AG09319 (cell line): Measurements from ENCODE around the gene SSUH2.

Experiments
- DNase-seq: peaks from one replicate; pipeline ENCODE4 v3.0.0-alpha.2; 2010; ENCODE audit warnings: low read depth; ENCODE audit errors: extremely low read depth
- TF ChIP-seq, protein P1 (sequence below): IDR thresholded peaks from 2 replicates; pipeline ENCODE4 v1.5.1; 2011; ENCODE audit warnings: low read depth, mild to moderate bottlenecking, inconsistent platforms, low read length, moderate library complexity

Gene SSUH2

DNA sequence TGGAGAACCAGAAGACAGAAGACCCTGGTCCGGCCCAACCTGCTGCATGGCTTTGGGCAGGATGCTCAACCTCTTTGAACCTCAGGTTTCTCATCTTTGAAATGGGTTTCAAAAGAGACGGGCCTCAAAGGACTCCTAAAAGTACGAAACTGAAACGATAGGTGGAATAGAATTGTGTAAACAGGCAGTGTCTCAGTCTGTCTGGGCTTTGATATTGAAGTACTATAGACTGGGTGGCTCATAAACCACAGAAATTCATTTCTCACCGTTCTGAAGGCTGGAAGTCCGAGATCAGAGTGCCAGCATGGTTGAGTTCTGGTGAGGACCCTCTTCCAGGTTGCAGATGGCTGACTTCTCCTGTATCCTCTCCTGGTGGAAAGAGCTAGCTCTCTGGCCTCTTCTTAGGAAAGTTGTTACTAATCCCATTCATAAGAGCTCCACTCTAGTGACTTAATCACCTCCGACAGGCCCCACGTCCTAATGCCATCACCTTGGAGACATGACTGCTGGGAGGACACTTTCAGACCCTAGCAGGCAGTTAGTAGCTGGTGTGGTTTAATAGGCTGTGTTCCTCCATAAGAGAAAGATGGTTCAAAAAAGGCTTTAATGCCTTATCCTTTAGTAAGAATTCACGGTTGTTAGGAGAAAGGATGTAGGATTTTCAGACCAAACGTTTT is 35.7 kb downstream of the SSUH2 start:
- DNase-seq = no peak
- TF ChIP-seq, protein P1, sequence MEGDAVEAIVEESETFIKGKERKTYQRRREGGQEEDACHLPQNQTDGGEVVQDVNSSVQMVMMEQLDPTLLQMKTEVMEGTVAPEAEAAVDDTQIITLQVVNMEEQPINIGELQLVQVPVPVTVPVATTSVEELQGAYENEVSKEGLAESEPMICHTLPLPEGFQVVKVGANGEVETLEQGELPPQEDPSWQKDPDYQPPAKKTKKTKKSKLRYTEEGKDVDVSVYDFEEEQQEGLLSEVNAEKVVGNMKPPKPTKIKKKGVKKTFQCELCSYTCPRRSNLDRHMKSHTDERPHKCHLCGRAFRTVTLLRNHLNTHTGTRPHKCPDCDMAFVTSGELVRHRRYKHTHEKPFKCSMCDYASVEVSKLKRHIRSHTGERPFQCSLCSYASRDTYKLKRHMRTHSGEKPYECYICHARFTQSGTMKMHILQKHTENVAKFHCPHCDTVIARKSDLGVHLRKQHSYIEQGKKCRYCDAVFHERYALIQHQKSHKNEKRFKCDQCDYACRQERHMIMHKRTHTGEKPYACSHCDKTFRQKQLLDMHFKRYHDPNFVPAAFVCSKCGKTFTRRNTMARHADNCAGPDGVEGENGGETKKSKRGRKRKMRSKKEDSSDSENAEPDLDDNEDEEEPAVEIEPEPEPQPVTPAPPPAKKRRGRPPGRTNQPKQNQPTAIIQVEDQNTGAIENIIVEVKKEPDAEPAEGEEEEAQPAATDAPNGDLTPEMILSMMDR = no peak

DNA sequence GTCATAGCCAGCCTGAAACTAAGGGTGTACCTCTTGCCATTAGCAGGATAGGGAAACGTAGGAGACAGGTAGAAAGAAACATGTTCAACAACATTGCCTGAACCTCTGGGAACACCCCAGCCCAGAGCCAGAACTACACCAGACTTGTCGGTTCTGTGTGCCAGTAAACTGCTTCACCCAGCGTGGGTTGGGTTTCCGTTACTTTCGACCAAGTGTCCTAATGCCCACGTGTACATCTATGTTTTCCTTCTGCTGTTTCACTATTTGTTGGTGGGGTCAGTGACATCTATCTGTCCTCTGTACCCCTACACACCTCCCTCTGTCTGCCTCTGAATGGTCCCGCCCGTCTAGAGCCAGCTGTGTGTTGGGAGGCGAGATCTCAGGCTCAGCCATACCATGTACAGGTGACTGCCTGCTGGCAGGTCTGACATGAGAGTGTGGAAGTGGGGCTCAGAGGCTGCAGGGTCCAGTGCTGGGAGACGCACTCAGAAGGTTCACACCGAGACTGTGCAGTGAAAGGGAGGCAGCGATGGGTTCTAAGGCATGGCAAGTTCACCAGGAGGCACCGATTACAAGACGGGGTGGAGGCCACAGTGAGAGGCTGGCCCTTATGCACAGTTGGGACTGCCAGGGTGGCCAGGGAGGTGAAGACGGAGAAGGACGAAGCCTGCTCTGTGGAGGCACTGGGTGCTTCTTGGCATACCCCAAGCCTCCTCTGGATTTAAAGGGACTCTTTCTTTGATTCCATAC is 36.4 kb downstream of the SSUH2 start:
- TF ChIP-seq, protein P1 = no peak

DNA sequence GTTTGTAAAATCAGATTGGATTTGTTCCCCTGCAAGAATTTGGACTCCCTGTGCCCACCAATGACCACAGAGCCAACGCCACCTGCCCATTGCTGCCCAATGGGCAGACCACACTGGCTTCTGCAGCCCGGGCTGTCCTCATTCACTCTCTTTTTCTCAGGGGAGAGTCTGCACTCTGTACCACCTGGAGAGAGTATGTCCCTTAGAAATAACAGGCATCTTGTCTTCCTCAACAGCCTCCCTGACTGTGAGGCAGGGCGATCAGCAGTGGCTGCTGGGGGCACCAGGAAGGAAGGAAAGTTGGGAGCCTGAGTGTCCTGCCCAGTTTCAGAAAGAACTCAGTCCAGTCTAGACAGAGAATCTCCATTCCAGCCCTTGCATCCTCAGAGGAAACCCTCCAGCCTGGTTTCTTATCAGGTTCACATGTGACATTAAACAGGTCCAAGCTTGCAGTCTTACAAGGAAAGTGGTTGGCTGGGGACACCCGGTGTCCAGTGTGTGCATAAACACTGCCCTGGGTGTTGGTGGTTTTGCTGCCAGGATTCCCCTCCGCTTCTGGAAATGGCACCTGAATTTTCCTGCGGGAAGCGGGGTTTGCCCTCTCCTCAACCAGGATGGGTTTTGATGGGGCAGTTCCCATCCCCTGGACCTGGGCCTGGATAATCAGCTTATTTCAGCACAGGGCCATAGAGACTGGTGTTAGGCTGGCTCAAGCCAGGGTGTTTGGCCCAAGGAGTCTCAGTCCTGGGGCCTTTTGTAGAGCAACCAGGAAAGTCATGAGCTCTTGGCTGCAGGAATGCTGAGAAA is 37.2 kb downstream of the SSUH2 start:
- DNase-seq = peak; percentile 57
- TF ChIP-seq, protein P1 = peak; percentile 80

More for the DNA sequence above, 36.4 kb downstream of the SSUH2 start:
- no peak for DNase-seq

DNA sequence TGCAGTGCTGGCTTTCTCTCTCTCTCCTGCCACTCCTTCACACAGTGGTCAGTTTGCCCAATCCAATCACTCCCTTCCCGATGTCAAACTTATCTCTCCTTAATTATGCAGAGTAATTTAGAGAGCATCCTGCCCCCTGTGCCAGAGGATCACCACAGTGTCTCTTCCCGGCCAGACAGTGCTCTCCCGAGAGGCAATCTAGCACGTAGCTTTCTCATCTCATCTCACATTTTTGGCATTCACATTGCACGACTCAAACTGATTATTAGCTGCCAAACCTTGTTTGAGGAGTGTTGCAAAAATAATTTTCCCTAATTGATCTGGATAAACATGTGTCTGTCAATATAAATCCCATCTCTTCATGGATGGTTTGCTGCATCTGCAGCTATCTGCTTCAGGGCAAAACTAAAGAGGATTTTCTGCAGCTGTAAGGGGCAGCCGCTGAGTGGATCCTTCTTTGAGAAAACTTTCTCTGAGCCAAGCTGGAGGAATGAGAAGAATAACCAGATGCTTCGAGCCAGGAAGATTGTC is 37.8 kb downstream of the SSUH2 start:
- DNase-seq = no peak
- TF ChIP-seq, protein P1 = no peak

DNA sequence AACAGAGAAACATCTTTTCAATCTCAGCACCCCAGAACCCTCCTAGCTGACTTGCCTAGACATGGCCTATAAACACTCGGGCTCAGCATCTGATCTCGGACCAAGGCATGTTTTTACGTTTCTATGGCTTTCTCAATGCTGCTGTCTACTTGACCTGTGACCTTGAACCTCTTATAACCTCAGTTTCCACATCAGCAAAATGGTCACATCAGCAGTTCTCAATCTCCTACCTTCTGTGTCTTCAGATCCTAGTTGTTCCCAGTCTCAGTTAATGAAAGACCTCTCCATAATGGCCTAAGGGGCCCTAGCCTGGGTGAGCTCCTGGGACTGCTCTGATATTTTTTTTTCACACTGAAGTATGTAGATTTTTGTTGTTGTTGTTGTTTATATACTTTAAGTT is 39.6 kb downstream of the SSUH2 start:
- no peak for DNase-seq
- TF ChIP-seq, protein P1 = no peak

DNA sequence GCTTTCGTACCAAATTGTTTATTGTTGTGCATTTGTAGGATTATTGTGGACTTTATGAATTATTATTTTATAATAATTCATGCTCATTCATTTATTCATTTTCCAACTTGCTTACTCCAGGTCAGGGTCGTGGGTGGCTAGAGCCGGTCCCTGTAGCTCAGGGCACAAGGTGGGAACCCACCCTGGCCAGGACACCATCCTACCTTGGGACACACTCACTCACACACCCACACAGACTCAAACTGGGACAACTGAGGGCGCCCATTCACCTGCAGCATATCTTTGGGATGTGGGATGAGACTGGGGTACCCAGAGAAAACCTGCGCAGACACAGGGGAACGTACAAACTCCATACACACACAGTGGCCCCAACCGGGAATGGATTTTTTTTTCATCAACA is 40.6 kb downstream of the SSUH2 start:
- TF ChIP-seq, protein P1 = no peak
- DNase-seq = no peak
